SK-N-SH (cell line): ENCODE measurements around the gene SLC17A9. TPM values are rescaled to one million over a fixed set of nuclear protein-coding genes. Genes with fewer than 3 reads are reported as not detected.

Source experiments
- CTCF ChIA-PET: fragments of 300-600, 350-600 bp; formaldehyde crosslinking; extraction: SDS; loops from one replicate; lab custom pipeline; 2021; lab: Yijun Ruan, JAX
- POLR2A ChIA-PET: fragments of 350-600 bp; sonication (Branson Sonifier 250); formaldehyde crosslinking; extraction: SDS; loops from one replicate; lab custom pipeline; 2020; ENCODE audit warnings: antibody characterized with exemption, inconsistent platforms; lab: Yijun Ruan, JAX
- DNase-seq: peaks from one replicate; pipeline ENCODE4 v3.0.0; 2012
- H2AFZ ChIP-seq: fragments of 200-600 bp; sonication (generic); 2 replicates; pipeline ENCODE4 v1.8.1; 2016; ENCODE audit warnings: antibody characterized with exemption, mild to moderate bottlenecking, low read depth
- H3F3A ChIP-seq: fragments of 200-600 bp; sonication (generic); replicated peaks from 2 replicates; pipeline ENCODE3; 2016; ENCODE audit warnings: antibody characterized with exemption, mild to moderate bottlenecking; ENCODE audit not compliant: insufficient read depth
- H3K27ac ChIP-seq, 2 experiments: fragments of 200-500 bp in 1 of 2; fragments of 200-600 bp in 1 of 2; sonication (Bioruptor generic) in 1 of 2; sonication (generic), shearing (Covaris generic) in 1 of 2; 2 replicates each; pipeline versions ENCODE4 v1.5.1 to v1.6.1; 2014 to 2016; ENCODE audit warnings: low read depth in 2 of 2, inconsistent platforms in 1 of 2, low read length in 1 of 2, mild to moderate bottlenecking in 1 of 2, mixed read lengths in 1 of 2
- H3K27me3 ChIP-seq: fragments of 200-600 bp; sonication (generic), shearing (Covaris generic); 2 replicates; pipeline ENCODE4 v1.6.1; 2016; ENCODE audit warnings: mixed run types; ENCODE audit not compliant: insufficient read depth
- H3K36me3 ChIP-seq, 2 experiments: fragments of 200-500 bp in 1 of 2; fragments of 200-600 bp in 1 of 2; sonication (Bioruptor generic) in 1 of 2; sonication (generic) in 1 of 2; replicated peaks in 1 of 2; 2 replicates each; pipeline versions ENCODE3 to v1.5.1; 2014 to 2016; ENCODE audit warnings: low read length in 1 of 2, mild to moderate bottlenecking in 1 of 2; ENCODE audit not compliant: insufficient read depth in 2 of 2, control insufficient read depth in 1 of 2
- H3K4me1 ChIP-seq, 2 experiments: fragments of 200-500 bp in 1 of 2; fragments of 200-600 bp in 1 of 2; sonication (Bioruptor generic) in 1 of 2; sonication (generic), shearing (Covaris generic) in 1 of 2; 2 replicates each; pipeline versions ENCODE4 v1.5.1 to v1.6.1; 2014 to 2016; ENCODE audit warnings: low read depth in 1 of 2, low read length in 1 of 2, mixed run types in 1 of 2; ENCODE audit not compliant: insufficient read depth in 2 of 2, control insufficient read depth in 1 of 2
- H3K4me2 ChIP-seq: fragments of 200-600 bp; sonication (generic), shearing (Covaris generic); 2 replicates; pipeline ENCODE4 v1.6.1; 2017; ENCODE audit warnings: mixed run types
- H3K4me3 ChIP-seq, 2 experiments: fragments of 200-500 bp in 1 of 2; fragments of 200-600 bp in 1 of 2; sonication (Bioruptor generic) in 1 of 2; sonication (generic), shearing (Covaris generic) in 1 of 2; 2 replicates each; pipeline versions ENCODE4 v1.5.1 to v1.8.1; 2014 to 2016; ENCODE audit warnings: low read depth in 2 of 2, inconsistent platforms in 1 of 2, low read length in 1 of 2, mild to moderate bottlenecking in 1 of 2, mixed read lengths in 1 of 2, moderate library complexity in 1 of 2
- H3K79me2 ChIP-seq: fragments of 200-600 bp; sonication (generic); 2 replicates; pipeline ENCODE4 v1.8.1; 2017; ENCODE audit warnings: mild to moderate bottlenecking; ENCODE audit not compliant: insufficient read depth
- H3K9ac ChIP-seq: fragments of 200-600 bp; sonication (generic); 2 replicates; pipeline ENCODE4 v1.6.1; 2017; ENCODE audit warnings: mixed run types
- H3K9me2 ChIP-seq: fragments of 200-600 bp; sonication (generic); 2 replicates; pipeline ENCODE4 v1.6.1; 2017; ENCODE audit warnings: mixed run types
- H3K9me3 ChIP-seq: fragments of 200-600 bp; sonication (generic); 2 replicates; pipeline ENCODE4 v1.6.1; 2017; ENCODE audit warnings: mixed run types, mild to moderate bottlenecking, moderate library complexity
- H4K20me1 ChIP-seq: fragments of 200-600 bp; sonication (generic); 2 replicates; pipeline ENCODE4 v1.6.1; 2017; ENCODE audit warnings: mild to moderate bottlenecking, mixed run types; ENCODE audit not compliant: insufficient read depth
- CHD2 ChIP-seq: fragments of 150-350 bp; IDR thresholded peaks from 2 replicates; pipeline ENCODE4 v1.6.1; 2018; ENCODE audit warnings: low read length; ENCODE audit not compliant: partially characterized antibody
- ELF1 ChIP-seq: IDR thresholded peaks from 2 replicates; pipeline ENCODE4 v1.4.0; 2012
- FOXJ3 ChIP-seq: sonication (generic); formaldehyde crosslinking; IDR thresholded peaks from 2 replicates; pipeline ENCODE4 v1.5.1; 2020; ENCODE audit warnings: mild to moderate bottlenecking, missing genetic modification reagents
- GABPA ChIP-seq: IDR thresholded peaks from 2 replicates; pipeline ENCODE4 v1.4.0; 2012; ENCODE audit warnings: low read depth, mild to moderate bottlenecking
- GATA2 ChIP-seq: sonication (generic); formaldehyde crosslinking; IDR thresholded peaks from 2 replicates; pipeline ENCODE4 v1.5.0; 2020; ENCODE audit warnings: mild to moderate bottlenecking, missing genetic modification reagents
- MEF2A ChIP-seq: IDR thresholded peaks from 2 replicates; pipeline ENCODE4 v1.4.0; 2012; ENCODE audit warnings: low read depth, borderline replicate concordance
- MXI1 ChIP-seq: IDR thresholded peaks from 2 replicates; pipeline ENCODE4 v1.6.1; 2012; ENCODE audit warnings: mild to moderate bottlenecking, low read depth, low read length, improper control_type of control experiment
- NFIC ChIP-seq: IDR thresholded peaks from 2 replicates; pipeline ENCODE4 v1.4.0; 2012; ENCODE audit warnings: borderline replicate concordance
- POLR2AphosphoS5 ChIP-seq: IDR thresholded peaks from 2 replicates; pipeline ENCODE4 v1.6.1; 2012; ENCODE audit warnings: low read depth, low read length
- RFX5 ChIP-seq: IDR thresholded peaks from 2 replicates; pipeline ENCODE4 v1.6.1; 2012; ENCODE audit warnings: mild to moderate bottlenecking, improper control_type of control experiment, low read length
- RXRA ChIP-seq: IDR thresholded peaks from 2 replicates; pipeline ENCODE4 v1.4.0; 2012; ENCODE audit warnings: low read depth, mild to moderate bottlenecking, borderline replicate concordance
- SIN3A ChIP-seq: IDR thresholded peaks from 2 replicates; pipeline ENCODE4 v1.6.1; 2012; ENCODE audit warnings: low read depth, mild to moderate bottlenecking, low read length, moderate library complexity, borderline replicate concordance
- SMC3 ChIP-seq: IDR thresholded peaks from 2 replicates; pipeline ENCODE4 v1.6.1; 2012; ENCODE audit warnings: low read depth, low read length, improper control_type of control experiment
- TAF1 ChIP-seq: IDR thresholded peaks from 2 replicates; pipeline ENCODE4 v1.6.1; 2012; ENCODE audit warnings: low read depth, mild to moderate bottlenecking, low read length, moderate library complexity, borderline replicate concordance
- TCF12 ChIP-seq: IDR thresholded peaks from 2 replicates; pipeline ENCODE4 v1.4.0; 2012
- TEAD4 ChIP-seq: IDR thresholded peaks from 2 replicates; pipeline ENCODE4 v1.4.0; 2012; ENCODE audit warnings: mild to moderate bottlenecking, borderline replicate concordance; ENCODE audit not compliant: insufficient read depth
- YY1 ChIP-seq: IDR thresholded peaks from 2 replicates; pipeline ENCODE4 v1.4.0; 2012; ENCODE audit warnings: low read depth, mild to moderate bottlenecking
- WGBS: methylation state at CpG from one replicate; pipeline ENCODE4 v1.1.6; 2017; ENCODE audit warnings: low lambda C conversion rate; 5-methylcytosine and 5-hydroxymethylcytosine counted together
- polyA plus RNA-seq, 3 experiments: library from polyadenylated mRNA; depleted of rRNA; stranded (reverse); fragments of >200 nt; gene quantifications; 2 replicates each; pipeline ENCODE4 v1.2.3, GENCODE V29; 2012
- TF ChIP-seq, protein P1 (sequence below): IDR thresholded peaks from 2 replicates; pipeline ENCODE4; 2012
- TF ChIP-seq, protein P2 (sequence below): IDR thresholded peaks from 2 replicates; pipeline ENCODE4 v1.4.0; 2012; ENCODE audit warnings: low read depth
- TF ChIP-seq, protein P3 (sequence below): IDR thresholded peaks from 2 replicates; pipeline ENCODE4 v1.4.0; 2012; ENCODE audit warnings: low read depth, borderline replicate concordance
- TF ChIP-seq, protein P4 (sequence below): IDR thresholded peaks from 2 replicates; pipeline ENCODE4 v1.4.0; 2012; ENCODE audit warnings: low read depth, borderline replicate concordance

SLC17A9 gene
- polyA plus RNA-seq, 1 of the 3 experiments (the other 2 are of a cell fraction), result not detected

DNA sequence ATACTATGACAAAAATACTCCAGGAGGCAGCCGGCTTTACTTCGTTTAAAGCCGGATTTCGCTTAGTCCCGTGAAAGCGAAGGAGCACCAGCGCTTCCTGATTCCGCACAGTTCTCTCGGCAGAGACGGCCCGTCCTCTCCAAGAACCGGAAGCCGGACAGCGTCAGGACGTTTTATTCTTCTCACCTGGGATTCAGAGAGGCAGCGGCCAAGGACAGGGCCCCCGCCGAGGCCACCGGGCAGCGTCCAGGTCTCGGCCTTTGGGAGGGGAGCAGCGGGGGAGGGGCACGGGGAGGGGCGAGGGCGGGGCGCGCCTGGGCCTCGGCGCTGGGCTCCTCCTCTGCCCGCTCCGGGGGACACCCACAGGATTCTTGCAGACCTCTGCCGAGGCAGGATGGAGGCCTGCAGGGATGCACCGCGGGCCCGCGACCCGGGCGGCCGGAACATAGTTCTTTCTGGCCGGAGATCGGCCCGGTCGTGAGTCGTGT is 23.4 kb upstream of the SLC17A9 start:
- H3K9ac ChIP-seq, result no peak overlapping the region
- H3K4me1 ChIP-seq, result peaks cover 1 to 19% of the 10 kb centered on the region in 2 experiments; a peak in 2 of 4 replicates
- 91% methylated on average over 39 of the region's 44 CpGs for whole genome bisulfite sequencing
- POLR2A ChIA-PET, result no interaction called here
- H3K9me3 ChIP-seq, result no peaks in the 10 kb centered on the region
- H2AFZ ChIP-seq, result no peak overlapping the region
- H4K20me1 ChIP-seq, result peaks cover 59% of the 10 kb centered on the region
- no peak overlapping the region for H3K27ac ChIP-seq
- no peak overlapping the region for H3K4me2 ChIP-seq
- H3K27me3 ChIP-seq, result no peaks in the 10 kb centered on the region
- peaks cover 26% of the 10 kb centered on the region for H3F3A ChIP-seq
- no peak for DNase-seq
- CTCF ChIA-PET, result interaction anchor here (6.7 kb wide), 1 partner anchor 7 kb away, joined by 50 read pairs; the partner anchor contains the start of gene GID8
- peaks cover 97% of the 10 kb centered on the region for H3K79me2 ChIP-seq
- H3K9me2 ChIP-seq, result no peaks in the 10 kb centered on the region
- TF ChIP-seq ELF1, result no peak
- TF ChIP-seq, all 33 proteins: peak for 0
- Histone ChIP-seq H3K4me3 (no peak overlapping the region), H3K36me3 (peaks cover 7% of the 10 kb centered on the region in 2 experiments)

DNA sequence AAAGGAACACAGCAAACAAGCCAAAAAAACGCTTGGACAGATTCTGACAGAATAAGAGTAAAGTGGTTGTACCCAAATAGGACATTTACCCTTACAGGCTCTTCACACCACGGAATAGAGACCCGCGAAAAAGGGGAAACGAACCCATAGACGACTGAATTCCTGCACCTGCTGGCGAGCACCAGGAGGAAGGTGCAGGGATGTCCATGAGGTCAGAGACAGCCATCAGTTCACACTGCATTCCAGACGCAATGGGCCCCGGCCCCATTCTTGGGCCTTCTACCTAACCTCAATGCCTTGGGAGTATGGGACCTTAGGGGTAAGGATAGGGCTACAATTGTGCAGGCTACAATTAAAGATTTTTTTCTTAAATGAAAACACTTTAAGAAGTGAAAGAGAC is 21.0 kb upstream of the SLC17A9 start:
- CTCF ChIA-PET, result no interaction called here
- Histone ChIP-seq H3K9me2 (no peaks in the 10 kb centered on the region), H3K9ac (no peak overlapping the region), H3K36me3 (peaks cover 13 to 14% of the 10 kb centered on the region in 2 experiments), H3K27me3 (no peaks in the 10 kb centered on the region), H3K4me3 (no peak overlapping the region), H3K27ac (no peak overlapping the region)
- no peak for DNase-seq
- 82% methylated on average over 9 of the region's 9 CpGs for WGBS
- TF ChIP-seq, protein P1, sequence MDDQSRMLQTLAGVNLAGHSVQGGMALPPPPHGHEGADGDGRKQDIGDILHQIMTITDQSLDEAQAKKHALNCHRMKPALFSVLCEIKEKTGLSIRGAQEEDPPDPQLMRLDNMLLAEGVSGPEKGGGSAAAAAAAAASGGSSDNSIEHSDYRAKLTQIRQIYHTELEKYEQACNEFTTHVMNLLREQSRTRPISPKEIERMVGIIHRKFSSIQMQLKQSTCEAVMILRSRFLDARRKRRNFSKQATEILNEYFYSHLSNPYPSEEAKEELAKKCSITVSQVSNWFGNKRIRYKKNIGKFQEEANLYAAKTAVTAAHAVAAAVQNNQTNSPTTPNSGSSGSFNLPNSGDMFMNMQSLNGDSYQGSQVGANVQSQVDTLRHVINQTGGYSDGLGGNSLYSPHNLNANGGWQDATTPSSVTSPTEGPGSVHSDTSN, result no peak
- no peak for TF ChIP-seq FOXJ3 (CRISPR knock-in tag)
- TF ChIP-seq, protein P2, sequence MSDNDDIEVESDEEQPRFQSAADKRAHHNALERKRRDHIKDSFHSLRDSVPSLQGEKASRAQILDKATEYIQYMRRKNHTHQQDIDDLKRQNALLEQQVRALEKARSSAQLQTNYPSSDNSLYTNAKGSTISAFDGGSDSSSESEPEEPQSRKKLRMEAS, result no peak
- no peak for TF ChIP-seq RFX5
- TF ChIP-seq TAF1, result no peak
- TF ChIP-seq MEF2A, result no peak
- no peak for TF ChIP-seq TEAD4
- TF ChIP-seq SMC3, result no peak
- no peak for TF ChIP-seq GABPA
- no peak for TF ChIP-seq YY1
- no peak for TF ChIP-seq SIN3A
- no peak for TF ChIP-seq NFIC
- no peak for TF ChIP-seq POLR2AphosphoS5
- TF ChIP-seq, protein P3, sequence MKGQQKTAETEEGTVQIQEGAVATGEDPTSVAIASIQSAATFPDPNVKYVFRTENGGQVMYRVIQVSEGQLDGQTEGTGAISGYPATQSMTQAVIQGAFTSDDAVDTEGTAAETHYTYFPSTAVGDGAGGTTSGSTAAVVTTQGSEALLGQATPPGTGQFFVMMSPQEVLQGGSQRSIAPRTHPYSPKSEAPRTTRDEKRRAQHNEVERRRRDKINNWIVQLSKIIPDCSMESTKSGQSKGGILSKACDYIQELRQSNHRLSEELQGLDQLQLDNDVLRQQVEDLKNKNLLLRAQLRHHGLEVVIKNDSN, result no peak
- no peak for TF ChIP-seq TCF12
- TF ChIP-seq RXRA, result no peak
- TF ChIP-seq CHD2, result no peak
- TF ChIP-seq GATA2 (CRISPR knock-in tag), result no peak
- TF ChIP-seq MXI1, result no peak
- TF ChIP-seq, protein P4, sequence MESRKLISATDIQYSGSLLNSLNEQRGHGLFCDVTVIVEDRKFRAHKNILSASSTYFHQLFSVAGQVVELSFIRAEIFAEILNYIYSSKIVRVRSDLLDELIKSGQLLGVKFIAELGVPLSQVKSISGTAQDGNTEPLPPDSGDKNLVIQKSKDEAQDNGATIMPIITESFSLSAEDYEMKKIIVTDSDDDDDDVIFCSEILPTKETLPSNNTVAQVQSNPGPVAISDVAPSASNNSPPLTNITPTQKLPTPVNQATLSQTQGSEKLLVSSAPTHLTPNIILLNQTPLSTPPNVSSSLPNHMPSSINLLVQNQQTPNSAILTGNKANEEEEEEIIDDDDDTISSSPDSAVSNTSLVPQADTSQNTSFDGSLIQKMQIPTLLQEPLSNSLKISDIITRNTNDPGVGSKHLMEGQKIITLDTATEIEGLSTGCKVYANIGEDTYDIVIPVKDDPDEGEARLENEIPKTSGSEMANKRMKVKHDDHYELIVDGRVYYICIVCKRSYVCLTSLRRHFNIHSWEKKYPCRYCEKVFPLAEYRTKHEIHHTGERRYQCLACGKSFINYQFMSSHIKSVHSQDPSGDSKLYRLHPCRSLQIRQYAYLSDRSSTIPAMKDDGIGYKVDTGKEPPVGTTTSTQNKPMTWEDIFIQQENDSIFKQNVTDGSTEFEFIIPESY, result no peak
- TF ChIP-seq, all 33 proteins: peak for 0
- peaks cover 64% of the 10 kb centered on the region for H4K20me1 ChIP-seq
- no peaks in the 10 kb centered on the region for H3K9me3 ChIP-seq
- H2AFZ ChIP-seq, result no peak overlapping the region
- H3K4me1 ChIP-seq, result peaks cover 11 to 18% of the 10 kb centered on the region in 2 experiments; a peak in 3 of 4 replicates
- H3K79me2 ChIP-seq, result peaks cover 100% of the 10 kb centered on the region
- POLR2A ChIA-PET, result no interaction called here
- H3F3A ChIP-seq, result peaks cover 20% of the 10 kb centered on the region
- H3K4me2 ChIP-seq, result no peak overlapping the region
